H1 (cell line): ENCODE results near the gene KLHL30. TPM values are rescaled to one million over a fixed set of nuclear protein-coding genes. Genes with fewer than 3 reads are reported as not detected.

Experiments used
- BACH1 ChIP-seq: IDR thresholded peaks from 2 replicates; pipeline ENCODE4 v1.6.1; 2012; ENCODE audit warnings: low read length, improper control_type of control experiment
- FOSL1 ChIP-seq: IDR thresholded peaks from 2 replicates; pipeline ENCODE4 v1.6.1; 2011; ENCODE audit warnings: mild to moderate bottlenecking, low read depth, low read length, moderate library complexity; ENCODE audit not compliant: insufficient read depth
- MAFK ChIP-seq: IDR thresholded peaks from 2 replicates; pipeline ENCODE4 v1.6.1; 2012; ENCODE audit warnings: low read depth, mild to moderate bottlenecking, improper control_type of control experiment, low read length
- NANOG ChIP-seq: IDR thresholded peaks from 2 replicates; pipeline ENCODE4 v1.6.1; 2011; ENCODE audit warnings: low read length, low read depth, mild to moderate bottlenecking, inconsistent platforms; ENCODE audit not compliant: insufficient read depth, poor library complexity, severe bottlenecking
- POU5F1 ChIP-seq: IDR thresholded peaks from 2 replicates; pipeline ENCODE4 v1.6.1; 2011; ENCODE audit warnings: low read depth, mild to moderate bottlenecking, low read length, moderate library complexity
- SIX5 ChIP-seq: IDR thresholded peaks from 2 replicates; pipeline ENCODE4 v1.6.1; 2011; ENCODE audit warnings: mild to moderate bottlenecking, low read depth, low read length
- TBP ChIP-seq: IDR thresholded peaks from 2 replicates; pipeline ENCODE4 v1.6.1; 2011; ENCODE audit warnings: low read depth, low read length, improper control_type of control experiment
- polyA plus RNA-seq, 7 experiments: library from polyadenylated mRNA; depleted of rRNA in 3 of 7; stranded (reverse) in 5 of 7; unstranded in 2 of 7; fragments of >200 nt in 5 of 7; fragments of 200-250 nt in 2 of 7; gene quantifications; 1 replicate in 5 of 7; 2 replicates in 1 of 7; 4 replicates in 1 of 7; pipeline versions ENCODE4 v1.2.1 to v1.2.3, GENCODE V29; 2011 to 2013; ENCODE audit warnings: missing spikeins in 2 of 7, mixed read lengths in 2 of 7
- total RNA-seq: library from RNA; stranded (reverse); fragmentation: NEBNext Ultra II Directional; extraction: Animal tissue kit (Norgen Biotek cat#: 25700); gene quantifications from 2 replicates; pipeline ENCODE4 v1.2.1, GENCODE V29; 2021
- TF ChIP-seq, protein P1 (sequence below): IDR thresholded peaks from 2 replicates; pipeline ENCODE4 v1.6.1; 2012; ENCODE audit warnings: low read length, inconsistent platforms

The KLHL30 gene
- total and polyA plus RNA-seq, 2 of the 8 experiments (the other 6 are each of a cell fraction or from before 2014, with no cell fraction given), result not detected

DNA sequence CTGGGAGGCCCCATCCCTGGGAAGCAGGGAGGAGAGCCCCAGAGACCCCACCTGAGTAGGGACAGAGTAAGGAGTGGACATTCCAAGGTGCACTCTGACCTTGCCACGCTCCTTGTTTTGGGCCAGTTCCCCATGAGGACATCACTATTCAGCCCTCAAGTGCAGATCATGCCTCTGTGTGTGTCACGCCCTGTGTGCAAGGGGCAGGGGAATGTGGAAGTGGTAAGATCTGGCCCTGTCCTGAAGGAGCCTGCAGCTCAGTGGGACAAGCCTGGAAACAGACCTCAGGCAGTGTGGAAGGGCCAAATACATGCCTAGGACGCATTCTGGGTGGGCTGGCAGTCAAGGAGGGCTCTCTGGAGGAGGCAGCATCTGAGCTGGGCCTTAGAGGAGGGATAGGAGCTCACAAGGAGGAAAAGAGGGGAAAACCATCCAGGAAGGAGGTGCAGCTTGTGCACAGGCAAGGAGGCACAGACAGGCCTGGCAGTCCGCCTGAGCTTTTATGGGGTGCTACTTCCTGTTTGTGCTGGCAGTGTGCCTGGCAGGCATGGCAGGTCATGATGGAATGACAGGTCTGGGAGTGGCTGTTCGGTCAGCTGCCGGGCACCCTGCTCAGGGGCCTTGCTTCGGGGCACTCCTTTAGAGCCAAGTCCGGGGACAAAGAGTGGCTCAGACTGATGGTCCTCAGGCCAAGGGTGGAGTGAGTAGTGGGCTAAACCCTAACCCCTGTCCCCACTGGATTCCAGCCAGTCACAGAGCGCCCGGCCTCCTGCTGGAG is 3.3 kb downstream of the KLHL30 start (continued):
- TF ChIP-seq NANOG, result no peak
- TF ChIP-seq TBP, result no peak
- TF ChIP-seq MAFK, result no peak
- no peak for TF ChIP-seq SIX5
- TF ChIP-seq FOSL1, result no peak
- TF ChIP-seq POU5F1, result no peak
- TF ChIP-seq, protein P1, sequence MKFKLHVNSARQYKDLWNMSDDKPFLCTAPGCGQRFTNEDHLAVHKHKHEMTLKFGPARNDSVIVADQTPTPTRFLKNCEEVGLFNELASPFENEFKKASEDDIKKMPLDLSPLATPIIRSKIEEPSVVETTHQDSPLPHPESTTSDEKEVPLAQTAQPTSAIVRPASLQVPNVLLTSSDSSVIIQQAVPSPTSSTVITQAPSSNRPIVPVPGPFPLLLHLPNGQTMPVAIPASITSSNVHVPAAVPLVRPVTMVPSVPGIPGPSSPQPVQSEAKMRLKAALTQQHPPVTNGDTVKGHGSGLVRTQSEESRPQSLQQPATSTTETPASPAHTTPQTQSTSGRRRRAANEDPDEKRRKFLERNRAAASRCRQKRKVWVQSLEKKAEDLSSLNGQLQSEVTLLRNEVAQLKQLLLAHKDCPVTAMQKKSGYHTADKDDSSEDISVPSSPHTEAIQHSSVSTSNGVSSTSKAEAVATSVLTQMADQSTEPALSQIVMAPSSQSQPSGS, result no peak
- no peak for TF ChIP-seq BACH1
